SK-N-MC (cell line): ENCODE measurements around the gene UBR7.
"Not testable (repeated sequence)": the region's sequence is repeated elsewhere in the genome, so short reads cannot be mapped to it uniquely, and the experiment has no call there.

Source experiments
- DNase-seq: peaks from one replicate; pipeline ENCODE4 v3.0.0-alpha.2; 2011; ENCODE audit warnings: low read depth, low spot score
- H3K27ac ChIP-seq: fragments of 200-600 bp; sonication (generic); 2 replicates; pipeline ENCODE4 v1.5.1; 2016; ENCODE audit warnings: mixed run types
- H3K36me3 ChIP-seq: fragments of 200-600 bp; sonication (generic); 2 replicates; pipeline ENCODE4 v1.6.1; 2017; ENCODE audit warnings: antibody characterized with exemption, low read length, mixed read lengths; ENCODE audit not compliant: insufficient read depth
- H3K4me3 ChIP-seq: fragments of 200-600 bp; sonication (generic); 2 replicates; pipeline ENCODE4 v1.5.1; 2016
- H3K9ac ChIP-seq: fragments of 200-600 bp; sonication (generic); 2 replicates; pipeline ENCODE4 v1.8.0; 2017; ENCODE audit warnings: mixed run types, mixed read lengths; ENCODE audit not compliant: insufficient read length
- H3K9me3 ChIP-seq: fragments of 200-600 bp; sonication (generic); 2 replicates; pipeline ENCODE4 v1.6.1; 2017; ENCODE audit warnings: low read depth, mild to moderate bottlenecking, antibody characterized with exemption, low read length, moderate library complexity, mixed read lengths
- EZH2 ChIP-seq: fragments of 200-600 bp; sonication (generic); IDR thresholded peaks from one replicate; pipeline ENCODE4 v1.6.1; 2017; ENCODE audit warnings: antibody characterized with exemption
- FOXP2 ChIP-seq: optimal IDR thresholded peaks from 2 replicates; pipeline ENCODE3; 2011; ENCODE audit warnings: mild to moderate bottlenecking, moderate library complexity; ENCODE audit not compliant: insufficient read depth; ENCODE audit errors: extremely low read length, control extremely low read depth
- POLR2AphosphoS5 ChIP-seq: IDR thresholded peaks from 2 replicates; pipeline ENCODE4 v1.6.1; 2012; ENCODE audit warnings: mild to moderate bottlenecking, low read depth, low read length, borderline replicate concordance

Gene UBR7

GRCh38 chr14:93206793-93207467 lies at the start of gene UBR7, which contains the start of gene GON7:
Gene UBR7 (plus strand): TSS chr14:93207256. CDS start chr14:93207292, 36 bp downstream.
Gene GON7 (minus strand): TSS chr14:93207065. CDS start chr14:93207037, 28 bp downstream.
- Histone ChIP-seq H3K4me3 (peak within 1 kb of the TSS; percentile 100), H3K36me3 (peaks cover 26% of the 10 kb centered on the region), H3K9ac (peak within 1 kb of the TSS; percentile 91), H3K9me3 (no peaks in the 10 kb centered on the region), H3K27ac (peak within 1 kb of the TSS; percentile 69; the same call in 1 of the 2 replicates)
- TF ChIP-seq EZH2 (no peak), FOXP2 (peak; percentile 93), POLR2AphosphoS5 (peak; percentile 92)
- DNase-seq, result peak; percentile 53

- H3K9me3 ChIP-seq, DNase-seq, H3K27ac ChIP-seq, H3K4me3 ChIP-seq, H3K36me3 ChIP-seq, H3K9ac ChIP-seq: not testable (repeated sequence)
Measured at GRCh38 chr14:93158349-93158748, 48.7 kb upstream of the UBR7 start.

- not testable (repeated sequence) for DNase-seq, H3K9ac ChIP-seq, H3K36me3 ChIP-seq, H3K4me3 ChIP-seq, H3K9me3 ChIP-seq, H3K27ac ChIP-seq
Measured at GRCh38 chr14:93159625-93160352, 47.3 kb upstream of the UBR7 start.

GRCh38 chr14:93160353-93160801 lies 46.7 kb upstream of the UBR7 start:
- Histone ChIP-seq H3K9ac (no peak overlapping the region), H3K9me3 (no peaks in the 10 kb centered on the region), H3K27ac (no peak overlapping the region), H3K36me3 (no peaks in the 10 kb centered on the region), H3K4me3 (no peak overlapping the region)
- no peak for DNase-seq
- no peak for TF ChIP-seq EZH2
- no peak for TF ChIP-seq FOXP2
- TF ChIP-seq POLR2AphosphoS5, result no peak

GRCh38 chr14:93161411-93161940 lies 45.6 kb upstream of the UBR7 start:
- no peak for DNase-seq
- no peak overlapping the region for H3K9ac ChIP-seq
- H3K9me3 ChIP-seq, result no peaks in the 10 kb centered on the region
- no peak overlapping the region for H3K27ac ChIP-seq
- H3K36me3 ChIP-seq, result no peaks in the 10 kb centered on the region
- H3K4me3 ChIP-seq, result no peak overlapping the region
- TF ChIP-seq POLR2AphosphoS5, result no peak
- no peak for TF ChIP-seq FOXP2
- TF ChIP-seq EZH2, result no peak

- no peak overlapping the region for H3K4me3 ChIP-seq
- H3K36me3 ChIP-seq, result no peaks in the 10 kb centered on the region
- H3K9me3 ChIP-seq, result no peaks in the 10 kb centered on the region
- TF ChIP-seq EZH2 (no peak), FOXP2 (no peak), POLR2AphosphoS5 (no peak)
- no peak for DNase-seq
- no peak overlapping the region for H3K27ac ChIP-seq
- no peak overlapping the region for H3K9ac ChIP-seq
Measured at GRCh38 chr14:93163564-93163963, 43.5 kb upstream of the UBR7 start.

GRCh38 chr14:93165271-93166265 lies 41.5 kb upstream of the UBR7 start:
- not testable (repeated sequence) for H3K4me3 ChIP-seq, DNase-seq, H3K9me3 ChIP-seq, H3K36me3 ChIP-seq, H3K9ac ChIP-seq, H3K27ac ChIP-seq

- not testable (repeated sequence) for H3K4me3 ChIP-seq, DNase-seq, H3K9me3 ChIP-seq, H3K9ac ChIP-seq, H3K36me3 ChIP-seq, H3K27ac ChIP-seq
Measured at GRCh38 chr14:93168610-93169009, 38.4 kb upstream of the UBR7 start.

GRCh38 chr14:93169619-93170018 lies 37.4 kb upstream of the UBR7 start:
- H3K4me3 ChIP-seq, H3K36me3 ChIP-seq, DNase-seq, H3K27ac ChIP-seq, H3K9ac ChIP-seq, H3K9me3 ChIP-seq: not testable (repeated sequence)

GRCh38 chr14:93170141-93170540 lies 36.9 kb upstream of the UBR7 start:
- DNase-seq, H3K27ac ChIP-seq, H3K4me3 ChIP-seq, H3K9me3 ChIP-seq, H3K36me3 ChIP-seq, H3K9ac ChIP-seq: not testable (repeated sequence)
